IMR-90 (cell line): ENCODE results near the gene HSPB1. TPM values are rescaled to one million over a fixed set of nuclear protein-coding genes. Genes with fewer than 3 reads are reported as not detected.
"Not testable (repeated sequence)": the region's sequence is repeated elsewhere in the genome, so short reads cannot be mapped to it uniquely, and the experiment has no call there.

ENCODE experiments used
- ATAC-seq: fragments of 200-7000 bp; cut with Tn5 transposase; 2 replicates; pipeline ENCODE4 v1.9.1; 2020; ENCODE audit warnings: low read depth, mild to moderate bottlenecking, moderate library complexity
- BruUV-seq: library from RNA; stranded (reverse); fragments of 400-500 nt; replicated peaks from 2 replicates; lab custom pipeline; 2021; lab: Mats Ljungman, UMichigan
- CTCF ChIA-PET: fragments of 300-600 bp; formaldehyde crosslinking; extraction: SDS; loops from one replicate; lab custom pipeline; 2021; ENCODE audit warnings: antibody characterized with exemption; lab: Yijun Ruan, JAX
- POLR2A ChIA-PET: fragments of 300-600 bp; sonication (Branson Sonifier 250); formaldehyde crosslinking; loops from one replicate; lab custom pipeline; 2022; ENCODE audit warnings: antibody characterized with exemption; ENCODE audit not compliant: unreplicated experiment; lab: Charles Lee
- DNase-seq: peaks from one replicate; pipeline ENCODE4 v3.0.0; 2013
- H2AFZ ChIP-seq: replicated peaks from 2 replicates; pipeline ENCODE3; 2013; ENCODE audit warnings: low read length, mild to moderate bottlenecking; ENCODE audit not compliant: poor library complexity
- H2AK5ac ChIP-seq: 2 replicates; pipeline ENCODE4 v1.6.1; 2013; ENCODE audit warnings: low read depth, low read length, inconsistent platforms
- H2AK9ac ChIP-seq: replicated peaks from 2 replicates; pipeline ENCODE3; 2013; ENCODE audit warnings: mild to moderate bottlenecking, low read depth, low read length, moderate library complexity; ENCODE audit not compliant: poor library complexity
- H2BK120ac ChIP-seq: 2 replicates; pipeline ENCODE4 v1.6.1; 2013; ENCODE audit warnings: low read depth, low read length, inconsistent platforms
- H2BK15ac ChIP-seq: 3 replicates; pipeline ENCODE4 v1.6.1; 2013; ENCODE audit warnings: low read depth, low read length, inconsistent platforms
- H2BK20ac ChIP-seq: 2 replicates; pipeline ENCODE4 v1.6.1; 2013; ENCODE audit warnings: low read depth, mild to moderate bottlenecking, inconsistent platforms, low read length, moderate library complexity
- H2BK5ac ChIP-seq: 2 replicates; pipeline ENCODE4 v1.6.1; 2013; ENCODE audit warnings: mild to moderate bottlenecking, low read depth, low read length, inconsistent platforms; ENCODE audit not compliant: poor library complexity, severe bottlenecking
- H3K14ac ChIP-seq: replicated peaks from 2 replicates; pipeline ENCODE4 v1.6.1; 2013; ENCODE audit warnings: low read depth, low read length, inconsistent platforms
- H3K18ac ChIP-seq: 2 replicates; pipeline ENCODE4 v1.6.1; 2013; ENCODE audit warnings: low read depth, low read length, control low read depth
- H3K23ac ChIP-seq: 2 replicates; pipeline ENCODE4 v1.6.1; 2013; ENCODE audit warnings: low read depth, low read length, inconsistent platforms
- H3K27ac ChIP-seq: 2 replicates; pipeline ENCODE4 v1.5.1; 2013; ENCODE audit warnings: mild to moderate bottlenecking, control low read depth, low read length; ENCODE audit not compliant: insufficient read depth
- H3K27me3 ChIP-seq: 2 replicates; pipeline ENCODE4 v1.6.1; 2013; ENCODE audit warnings: low read length; ENCODE audit not compliant: control insufficient read depth, insufficient read depth
- H3K36me3 ChIP-seq: 2 replicates; pipeline ENCODE4 v1.6.1; 2013; ENCODE audit warnings: low read length, mixed read lengths; ENCODE audit not compliant: control insufficient read depth, insufficient read depth
- H3K4ac ChIP-seq: 2 replicates; pipeline ENCODE4 v1.6.1; 2013; ENCODE audit warnings: low read depth, low read length, inconsistent platforms
- H3K4me1 ChIP-seq: 2 replicates; pipeline ENCODE4 v1.6.1; 2013; ENCODE audit warnings: low read length, mixed read lengths; ENCODE audit not compliant: control insufficient read depth, insufficient read depth
- H3K4me2 ChIP-seq: 2 replicates; pipeline ENCODE4 v1.6.1; 2013; ENCODE audit warnings: low read depth, mild to moderate bottlenecking, control low read depth, low read length, moderate library complexity
- H3K4me3 ChIP-seq: 2 replicates; pipeline ENCODE4 v1.5.1; 2013; ENCODE audit warnings: low read depth, mild to moderate bottlenecking, control low read depth, low read length, moderate library complexity; ENCODE audit not compliant: insufficient read depth
- H3K56ac ChIP-seq: 2 replicates; pipeline ENCODE4 v1.6.1; 2013; ENCODE audit warnings: low read length, inconsistent platforms; ENCODE audit not compliant: insufficient read depth; ENCODE audit errors: extremely low read depth
- H3K79me1 ChIP-seq, 2 experiments: 2 replicates each; pipeline ENCODE4 v1.6.1; 2013; ENCODE audit warnings: low read length in 2 of 2, inconsistent platforms in 1 of 2, low read depth in 1 of 2
- H3K9ac ChIP-seq: 2 replicates; pipeline ENCODE4 v1.6.1; 2013; ENCODE audit warnings: low read depth, low read length, control low read depth
- H3K9me1 ChIP-seq: 2 replicates; pipeline ENCODE4 v1.6.1; 2013; ENCODE audit warnings: low read length, inconsistent platforms; ENCODE audit not compliant: insufficient read depth
- H3K9me3 ChIP-seq: 2 replicates; pipeline ENCODE4 v1.6.1; 2013; ENCODE audit warnings: low read length; ENCODE audit not compliant: control insufficient read depth, insufficient read depth
- H4K20me1 ChIP-seq: 2 replicates; pipeline ENCODE4 v1.6.1; 2013; ENCODE audit warnings: low read length, inconsistent platforms; ENCODE audit not compliant: insufficient read depth
- H4K5ac ChIP-seq: 2 replicates; pipeline ENCODE4 v1.6.1; 2013; ENCODE audit warnings: mild to moderate bottlenecking, low read depth, low read length, control low read depth
- H4K8ac ChIP-seq, 2 experiments: 2 replicates each; pipeline ENCODE4 v1.6.1; 2013; ENCODE audit warnings: low read depth in 2 of 2, low read length in 2 of 2, control low read depth in 1 of 2, inconsistent platforms in 1 of 2
- H4K91ac ChIP-seq: 2 replicates; pipeline ENCODE4 v1.6.1; 2013; ENCODE audit warnings: low read depth, low read length, inconsistent platforms; ENCODE audit not compliant: insufficient read depth
- BHLHE40 ChIP-seq: fragments of 150-350 bp; IDR thresholded peaks from 2 replicates; pipeline ENCODE4 v1.6.1; 2016; ENCODE audit warnings: mild to moderate bottlenecking, low read depth, low read length
- CHD1 ChIP-seq: IDR thresholded peaks from 2 replicates; pipeline ENCODE4 v1.6.1; 2012; ENCODE audit warnings: low read depth, low read length, improper control_type of control experiment
- MAFK ChIP-seq: IDR thresholded peaks from 2 replicates; pipeline ENCODE4 v1.6.1; 2012; ENCODE audit warnings: low read depth, low read length, improper control_type of control experiment
- NFE2L2 ChIP-seq: fragments of 150-350 bp; IDR thresholded peaks from 2 replicates; pipeline ENCODE4 v1.6.1; 2016; ENCODE audit warnings: low read depth, mild to moderate bottlenecking, low read length
- POLR2A ChIP-seq: IDR thresholded peaks from 2 replicates; pipeline ENCODE4 v1.6.1; 2012; ENCODE audit warnings: mild to moderate bottlenecking, low read depth, low read length
- RAD21 ChIP-seq: IDR thresholded peaks from 2 replicates; pipeline ENCODE4 v1.6.1; 2012; ENCODE audit warnings: low read length, improper control_type of control experiment
- RCOR1 ChIP-seq: IDR thresholded peaks from 2 replicates; pipeline ENCODE4 v1.6.1; 2012; ENCODE audit warnings: mild to moderate bottlenecking, low read length, improper control_type of control experiment; ENCODE audit not compliant: insufficient replicate concordance
- SMC3 ChIP-seq: fragments of 150-350 bp; IDR thresholded peaks from 2 replicates; pipeline ENCODE4 v1.6.1; 2016; ENCODE audit warnings: low read depth, mild to moderate bottlenecking, antibody characterized with exemption, low read length, moderate library complexity
- WGBS, 2 experiments: methylation state at CpG; one replicate each; pipeline versions ENCODE4 v1.1.5 to v1.1.7; 2013; ENCODE audit warnings: missing lambda C conversion rate in 2 of 2; ENCODE audit not compliant: insufficient read length in 1 of 2; ENCODE audit errors: extremely low coverage in 2 of 2; 5-methylcytosine and 5-hydroxymethylcytosine counted together
- dilution Hi-C: fragments of 300-500 bp; cut with HindIII; formaldehyde crosslinking; loops from one replicate; pipeline ENCODE4 v1.14.3; 2018; ENCODE audit warnings: low sequenced_read_pairs; ENCODE audit not compliant: unreplicated experiment
- in situ Hi-C: fragments of 300-500 bp; cut with MboI; formaldehyde crosslinking; loops from 3 replicates; pipeline ENCODE4 v1.14.3; 2019; ENCODE audit warnings: low sequenced_read_pairs, inconsistent platforms, mixed read lengths
- intact Hi-C: fragments of 100-400 bp; cut with micrococcal nuclease; formaldehyde crosslinking; loops from 2 replicates; pipeline ENCODE4 v1.10.0; 2022
- polyA plus RNA-seq, 3 experiments: library from polyadenylated mRNA; depleted of rRNA; stranded (reverse); fragments of >200 nt; gene quantifications; 2 replicates each; pipeline ENCODE4 v1.2.3, GENCODE V29; 2012; ENCODE audit warnings: low replicate concordance in 1 of 3
- total RNA-seq: library from RNA; depleted of rRNA; stranded (reverse); fragments of >200 nt; gene quantifications from 2 replicates; pipeline ENCODE4 v1.2.3, GENCODE V29; 2012

Gene HSPB1
- total and polyA plus RNA-seq, 2 of the 4 experiments (the other 2 are of a cell fraction) = 33.2 to 1,363 TPM

DNA sequence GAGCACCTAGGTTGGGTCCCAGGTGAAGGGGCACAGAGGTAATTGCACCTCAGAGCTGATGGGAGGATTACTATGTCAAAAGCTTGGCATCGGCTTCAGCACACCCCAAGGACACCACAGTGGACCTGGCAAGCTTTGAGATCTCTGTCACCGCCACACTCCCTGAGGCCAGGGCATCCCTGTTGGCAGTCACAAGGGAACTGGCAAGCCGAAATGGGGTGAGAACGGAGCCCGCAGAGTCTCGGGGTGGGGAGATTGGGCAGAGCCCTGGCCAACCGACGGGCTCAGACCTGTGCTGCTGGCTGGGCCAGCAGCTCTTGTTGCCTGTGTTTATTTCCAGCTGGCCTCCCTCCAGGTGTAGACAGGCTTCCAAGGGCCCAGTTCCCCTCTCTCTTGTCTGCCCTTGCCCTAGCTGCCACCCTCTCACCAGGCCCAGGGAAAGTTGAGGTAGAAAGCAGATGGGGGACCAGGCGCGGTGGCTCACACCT, 2.5 kb downstream of the HSPB1 start:
- Histone ChIP-seq H3K4ac (no peak overlapping the region), H3K4me1 (peaks cover 18% of the 10 kb centered on the region), H3K27ac (peak overlapping the region; percentile 52; the same call in 1 of the 2 replicates), H2BK120ac (no peak overlapping the region), H3K4me3 (no peak overlapping the region), H3K9me3 (0 out of 2 replicates have a peak, but pooled peaks cover 2% of the 10 kb centered on the region), H4K20me1 (peaks cover 15% of the 10 kb centered on the region), H4K5ac (no peak overlapping the region), H2AK5ac (0 out of 2 replicates have a peak overlapping the region, but pooled peaks have one; percentile 38), H4K91ac (no peak overlapping the region), H2AFZ (no peak overlapping the region), H3K14ac (0 out of 2 replicates have a peak overlapping the region, but pooled peaks have one; percentile 16), H3K79me1 (peaks cover 0 to 19% of the 10 kb centered on the region in 2 experiments; a peak in 3 of 4 replicates), H2BK15ac (no peak overlapping the region), H3K36me3 (peaks cover 10% of the 10 kb centered on the region), H3K27me3 (no peaks in the 10 kb centered on the region), H2AK9ac (no peak overlapping the region), H3K56ac (no peak overlapping the region), H2BK5ac (no peak overlapping the region), H3K18ac (no peak overlapping the region), H4K8ac (no peak overlapping the region), H3K9ac (no peak overlapping the region), H2BK20ac (no peak overlapping the region), H3K9me1 (0 out of 2 replicates have a peak, but pooled peaks cover 5% of the 10 kb centered on the region), H3K4me2 (peak overlapping the region; percentile 10; the same call in 1 of the 2 replicates), H3K23ac (peak overlapping the region; percentile 41; the same call in 1 of the 2 replicates)
- POLR2A ChIA-PET = interaction anchor here (1.0 to 1.2 kb wide), 2 partner anchors 13 to 18 kb away, joined by 3 to 5 read pairs; no protein-coding TSS in a partner anchor
- CTCF ChIA-PET = no interaction called here
- TF ChIP-seq CHD1 = no peak
- TF ChIP-seq MAFK = no peak
- no peak for TF ChIP-seq RCOR1
- no peak for TF ChIP-seq NFE2L2
- no peak for TF ChIP-seq SMC3
- TF ChIP-seq POLR2A = no peak; the same call in 1 of the 2 replicates
- no peak for TF ChIP-seq RAD21
- TF ChIP-seq BHLHE40 = no peak
- ATAC-seq (no peak), DNase-seq (no peak)
- in situ Hi-C loops = no loop called here
- intact Hi-C loops = no loop called here
- dilution Hi-C loops = no loop called here
- no TSS peak for BruUV-seq
- 69% methylated on average over 6 of the region's 10 CpGs; no CpG with 5 or more reads in 1 of the 2 experiments for WGBS, 2 experiments

DNA sequence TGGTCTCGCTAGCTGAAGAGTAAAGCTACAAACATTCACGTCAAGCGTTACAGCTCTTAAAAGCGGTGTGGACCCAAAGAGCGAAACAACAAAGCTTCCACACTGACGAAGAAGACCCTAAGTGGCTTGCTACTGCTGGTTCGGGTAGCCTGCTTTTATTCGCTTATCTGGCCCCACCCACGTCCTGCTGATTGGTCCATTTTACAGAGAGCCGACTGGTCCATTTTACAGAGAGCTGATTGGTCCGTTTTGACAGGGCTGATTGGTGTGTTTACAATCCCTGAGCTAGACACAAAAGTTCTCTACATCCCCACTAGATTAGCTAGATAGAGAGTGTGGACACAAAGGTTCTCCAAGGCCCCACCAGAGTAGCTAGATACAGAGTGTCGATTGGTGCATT, 6.4 kb downstream of the HSPB1 start:
- H3K4ac ChIP-seq, H3K9me1 ChIP-seq, H2BK15ac ChIP-seq, H4K91ac ChIP-seq, intact Hi-C loops, H3K9me3 ChIP-seq, ATAC-seq, H2BK120ac ChIP-seq, H2AFZ ChIP-seq, H2BK20ac ChIP-seq, BruUV-seq, in situ Hi-C loops, H3K14ac ChIP-seq, H3K4me2 ChIP-seq, H3K27ac ChIP-seq, DNase-seq, H4K5ac ChIP-seq, POLR2A ChIA-PET, H3K18ac ChIP-seq, H3K23ac ChIP-seq, H3K27me3 ChIP-seq, H2AK5ac ChIP-seq, H4K8ac ChIP-seq, H3K9ac ChIP-seq, dilution Hi-C loops, H2BK5ac ChIP-seq, H3K36me3 ChIP-seq, H2AK9ac ChIP-seq, H3K4me3 ChIP-seq, H3K56ac ChIP-seq: not testable (repeated sequence)
- WGBS, 2 experiments = 98% methylated on average over 7 of the region's 12 CpGs; no CpG with 5 or more reads in 1 of the 2 experiments
- peaks cover 0 to 13% of the 10 kb centered on the region in 2 experiments; a peak in 3 of 4 replicates for H3K79me1 ChIP-seq
- H3K4me1 ChIP-seq = peaks cover 16% of the 10 kb centered on the region
- peaks cover 11% of the 10 kb centered on the region for H4K20me1 ChIP-seq
- CTCF ChIA-PET = interaction anchor here (1.1 kb wide), 1 partner anchor 130 kb away, joined by 3 read pairs; no protein-coding TSS in a partner anchor
